ENCODE measurements around the gene MON1B. TPM values are rescaled to one million over a fixed set of nuclear protein-coding genes. Genes with fewer than 3 reads are reported as not detected.
A peak's percentile ranks its signal among the peaks of the same experiment; 100 is the strongest.

Gene MON1B
- total and polyA plus RNA-seq, 9 of the 15 experiments (the other 6 are each of a cell fraction or from before 2014, with no cell fraction given): 5.0 to 66.0 (median 12.6) TPM

DNA sequence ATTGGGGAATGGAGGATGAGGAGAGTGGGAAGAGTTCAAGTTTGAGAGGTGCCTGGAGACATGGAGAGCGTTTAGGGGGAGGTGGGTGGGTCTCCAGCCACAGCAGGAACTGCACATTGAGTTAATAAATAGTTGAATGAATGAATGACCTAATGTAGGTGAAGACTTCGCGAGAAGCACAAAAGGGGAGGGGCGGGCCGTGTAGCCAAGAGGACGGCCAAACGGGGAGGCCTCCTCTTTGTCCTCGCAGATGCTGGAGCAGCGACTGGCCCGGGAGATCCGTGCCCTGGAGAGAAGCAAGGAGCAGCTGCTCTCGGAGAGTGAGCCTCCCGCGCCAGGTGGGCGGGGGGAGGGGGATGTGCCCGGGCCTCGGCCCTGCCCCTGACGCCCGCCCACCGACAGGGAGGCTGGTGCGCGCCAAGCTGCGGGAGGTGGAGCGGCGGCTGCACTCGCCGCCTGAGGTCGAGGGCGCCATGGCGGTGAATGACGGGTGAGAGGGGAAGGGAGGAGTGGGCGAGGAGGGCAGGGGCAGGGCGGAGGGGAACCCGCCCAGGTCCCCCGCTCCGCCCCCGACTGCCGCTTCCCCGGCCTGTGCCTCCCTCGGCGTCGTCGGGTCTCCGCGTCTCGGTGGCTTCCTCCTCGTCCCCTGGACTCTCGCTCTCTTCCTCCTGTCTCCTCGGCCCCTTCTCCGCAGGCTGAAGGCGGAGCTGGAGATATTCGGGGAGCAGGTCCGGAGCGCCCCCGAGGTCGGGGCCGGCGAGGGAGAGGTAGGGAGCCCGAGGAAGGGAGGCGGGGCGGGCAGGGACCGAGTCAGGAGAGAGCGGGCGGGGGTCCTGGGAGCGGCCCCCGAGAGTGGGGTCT, 21.1 kb downstream of the MON1B start (continued):
- TF ChIP-seq ZNF766 (CRISPR knock-in tag; conservative IDR thresholded peaks at IDR 0.05) (no peak), CLOCK (CRISPR knock-in tag; IDR thresholded peaks at IDR 0.05; ENCODE audit: borderline replicate concordance) (no peak), EGR1 (conservative IDR thresholded peaks at IDR 0.05) (peak; percentile 74), ZBTB40 (IDR thresholded peaks at IDR 0.05) (no peak), ZBTB40 (CRISPR knock-in tag; IDR thresholded peaks at IDR 0.05) (no peak), CEBPG (CRISPR knock-in tag; IDR thresholded peaks at IDR 0.05) (no peak), CEBPG (tag; conservative IDR thresholded peaks at IDR 0.05 in 1 of 2, IDR thresholded peaks at IDR 0.05 in 1 of 2) (no peak)
- TF ChIP-seq, protein P1, sequence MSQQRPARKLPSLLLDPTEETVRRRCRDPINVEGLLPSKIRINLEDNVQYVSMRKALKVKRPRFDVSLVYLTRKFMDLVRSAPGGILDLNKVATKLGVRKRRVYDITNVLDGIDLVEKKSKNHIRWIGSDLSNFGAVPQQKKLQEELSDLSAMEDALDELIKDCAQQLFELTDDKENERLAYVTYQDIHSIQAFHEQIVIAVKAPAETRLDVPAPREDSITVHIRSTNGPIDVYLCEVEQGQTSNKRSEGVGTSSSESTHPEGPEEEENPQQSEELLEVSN (IDR thresholded peaks at IDR 0.05; ENCODE audit: borderline replicate concordance in 1 of 2, extremely low read depth in 1 of 2, insufficient read depth in 1 of 2, insufficient read length in 1 of 2, low read depth in 1 of 2, low read length in 1 of 2, poor library complexity in 1 of 2, severe bottlenecking in 1 of 2): peak; percentile 55 to 77
- TF ChIP-seq, protein P2, sequence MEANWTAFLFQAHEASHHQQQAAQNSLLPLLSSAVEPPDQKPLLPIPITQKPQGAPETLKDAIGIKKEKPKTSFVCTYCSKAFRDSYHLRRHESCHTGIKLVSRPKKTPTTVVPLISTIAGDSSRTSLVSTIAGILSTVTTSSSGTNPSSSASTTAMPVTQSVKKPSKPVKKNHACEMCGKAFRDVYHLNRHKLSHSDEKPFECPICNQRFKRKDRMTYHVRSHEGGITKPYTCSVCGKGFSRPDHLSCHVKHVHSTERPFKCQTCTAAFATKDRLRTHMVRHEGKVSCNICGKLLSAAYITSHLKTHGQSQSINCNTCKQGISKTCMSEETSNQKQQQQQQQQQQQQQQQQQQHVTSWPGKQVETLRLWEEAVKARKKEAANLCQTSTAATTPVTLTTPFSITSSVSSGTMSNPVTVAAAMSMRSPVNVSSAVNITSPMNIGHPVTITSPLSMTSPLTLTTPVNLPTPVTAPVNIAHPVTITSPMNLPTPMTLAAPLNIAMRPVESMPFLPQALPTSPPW (CRISPR knock-in tag; IDR thresholded peaks at IDR 0.05): peak; percentile 37; the same call in 1 of the 2 replicates

Data from K562 (cell line).